Measurements from ENCODE around the gene RYR3.

DNA sequence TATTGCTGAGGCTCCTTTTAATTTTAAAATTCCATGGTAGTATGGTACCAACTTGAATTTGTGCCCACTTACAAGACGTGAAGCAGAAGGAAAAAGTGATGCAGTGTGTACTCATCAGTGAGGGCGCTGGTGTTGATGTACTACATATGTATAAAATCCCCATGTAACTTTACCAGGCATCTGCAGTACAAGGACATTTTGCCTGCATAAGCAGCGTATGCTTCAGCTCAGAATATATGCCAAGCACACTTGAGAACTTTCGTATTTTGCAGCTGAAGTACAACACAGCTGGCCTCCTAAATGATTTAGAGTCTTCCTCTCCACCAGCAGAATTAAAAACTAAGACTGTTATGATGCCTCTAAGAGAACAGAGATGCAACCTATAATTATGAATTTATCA, 108.9 kb downstream of the RYR3 start:
- TF ChIP-seq, protein P1, sequence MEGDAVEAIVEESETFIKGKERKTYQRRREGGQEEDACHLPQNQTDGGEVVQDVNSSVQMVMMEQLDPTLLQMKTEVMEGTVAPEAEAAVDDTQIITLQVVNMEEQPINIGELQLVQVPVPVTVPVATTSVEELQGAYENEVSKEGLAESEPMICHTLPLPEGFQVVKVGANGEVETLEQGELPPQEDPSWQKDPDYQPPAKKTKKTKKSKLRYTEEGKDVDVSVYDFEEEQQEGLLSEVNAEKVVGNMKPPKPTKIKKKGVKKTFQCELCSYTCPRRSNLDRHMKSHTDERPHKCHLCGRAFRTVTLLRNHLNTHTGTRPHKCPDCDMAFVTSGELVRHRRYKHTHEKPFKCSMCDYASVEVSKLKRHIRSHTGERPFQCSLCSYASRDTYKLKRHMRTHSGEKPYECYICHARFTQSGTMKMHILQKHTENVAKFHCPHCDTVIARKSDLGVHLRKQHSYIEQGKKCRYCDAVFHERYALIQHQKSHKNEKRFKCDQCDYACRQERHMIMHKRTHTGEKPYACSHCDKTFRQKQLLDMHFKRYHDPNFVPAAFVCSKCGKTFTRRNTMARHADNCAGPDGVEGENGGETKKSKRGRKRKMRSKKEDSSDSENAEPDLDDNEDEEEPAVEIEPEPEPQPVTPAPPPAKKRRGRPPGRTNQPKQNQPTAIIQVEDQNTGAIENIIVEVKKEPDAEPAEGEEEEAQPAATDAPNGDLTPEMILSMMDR (IDR thresholded peaks at IDR 0.05) = no peak
- TF ChIP-seq EZH2 (IDR thresholded peaks at IDR 0.05; ENCODE audit: borderline replicate concordance, insufficient read depth, low read depth, low read length, poor library complexity, severe bottlenecking) = no peak
